ENCODE measurements around the gene FADD. TPM values are rescaled to one million over a fixed set of nuclear protein-coding genes. Genes with fewer than 3 reads are reported as not detected.

Gene FADD
- total RNA-seq, 4 donors from 2014 or later = 17.0 to 26.6 (median 21.9) TPM

DNA sequence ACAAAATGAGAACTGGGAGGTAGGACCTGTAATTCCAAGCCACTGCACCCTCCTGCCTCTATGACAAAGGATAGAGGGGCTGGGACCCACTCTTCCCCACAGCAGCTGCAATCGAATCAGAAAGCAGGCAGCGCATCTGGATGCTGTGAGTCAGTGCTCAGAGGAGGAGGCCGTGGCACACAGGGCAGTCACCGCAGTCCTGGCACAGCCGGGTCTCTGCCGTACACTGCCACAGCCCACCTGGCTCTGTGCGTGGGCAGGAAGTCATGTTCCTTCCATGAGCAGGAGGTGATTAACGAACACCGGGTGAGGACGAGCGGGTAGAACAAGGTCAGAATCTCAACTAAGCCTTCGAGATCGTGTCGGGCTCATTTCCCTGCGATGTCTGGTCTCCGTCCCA, 37.2 kb downstream of the FADD start:
- TF ChIP-seq POLR2A (IDR thresholded peaks at IDR 0.05) (no peak), EP300 (IDR thresholded peaks at IDR 0.05) (no peak), POLR2AphosphoS5 (IDR thresholded peaks at IDR 0.05) (no peak)
- TF ChIP-seq, protein P1, sequence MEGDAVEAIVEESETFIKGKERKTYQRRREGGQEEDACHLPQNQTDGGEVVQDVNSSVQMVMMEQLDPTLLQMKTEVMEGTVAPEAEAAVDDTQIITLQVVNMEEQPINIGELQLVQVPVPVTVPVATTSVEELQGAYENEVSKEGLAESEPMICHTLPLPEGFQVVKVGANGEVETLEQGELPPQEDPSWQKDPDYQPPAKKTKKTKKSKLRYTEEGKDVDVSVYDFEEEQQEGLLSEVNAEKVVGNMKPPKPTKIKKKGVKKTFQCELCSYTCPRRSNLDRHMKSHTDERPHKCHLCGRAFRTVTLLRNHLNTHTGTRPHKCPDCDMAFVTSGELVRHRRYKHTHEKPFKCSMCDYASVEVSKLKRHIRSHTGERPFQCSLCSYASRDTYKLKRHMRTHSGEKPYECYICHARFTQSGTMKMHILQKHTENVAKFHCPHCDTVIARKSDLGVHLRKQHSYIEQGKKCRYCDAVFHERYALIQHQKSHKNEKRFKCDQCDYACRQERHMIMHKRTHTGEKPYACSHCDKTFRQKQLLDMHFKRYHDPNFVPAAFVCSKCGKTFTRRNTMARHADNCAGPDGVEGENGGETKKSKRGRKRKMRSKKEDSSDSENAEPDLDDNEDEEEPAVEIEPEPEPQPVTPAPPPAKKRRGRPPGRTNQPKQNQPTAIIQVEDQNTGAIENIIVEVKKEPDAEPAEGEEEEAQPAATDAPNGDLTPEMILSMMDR (IDR thresholded peaks at IDR 0.05) = no peak
- H3K27ac ChIP-seq = no peak overlapping the region
- ATAC-seq = no peak
- H3K9me3 ChIP-seq = no peaks in the 10 kb centered on the region
- H3K27me3 ChIP-seq = peaks cover 14% of the 10 kb centered on the region
- H3K36me3 ChIP-seq = no peaks in the 10 kb centered on the region
- H3K4me1 ChIP-seq = no peaks in the 10 kb centered on the region
- 60 to 72% methylated on average over 12 to 13 of the region's 16 CpGs for WGBS, 2 donors (ENCODE audit: low coverage in 1 of 2)
- no peak overlapping the region for H3K4me3 ChIP-seq

DNA sequence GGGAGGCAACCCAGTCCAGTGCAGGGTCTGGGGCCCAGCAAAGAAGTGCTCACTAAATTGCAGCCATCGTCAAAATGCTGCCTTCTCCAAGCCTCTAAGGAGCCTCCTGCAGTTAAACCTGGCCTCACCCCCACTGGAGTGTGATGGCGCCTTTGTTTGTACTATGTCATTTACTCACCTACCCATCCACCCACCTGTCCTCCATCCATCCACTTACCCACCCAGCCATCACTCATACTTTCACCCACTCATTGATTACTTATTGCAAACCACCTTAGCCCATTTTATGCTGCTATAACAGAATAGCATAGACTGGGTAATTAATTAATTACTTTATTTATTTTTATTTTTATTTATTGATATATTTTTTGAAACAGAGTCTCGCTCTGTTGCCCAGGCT, 38.6 kb downstream of the FADD start:
- no peaks in the 10 kb centered on the region for H3K36me3 ChIP-seq
- TF ChIP-seq, protein P1 (IDR thresholded peaks at IDR 0.05) = no peak
- TF ChIP-seq EP300 (IDR thresholded peaks at IDR 0.05) (no peak), POLR2AphosphoS5 (IDR thresholded peaks at IDR 0.05) (no peak), POLR2A (IDR thresholded peaks at IDR 0.05) (no peak)
- no peak overlapping the region for H3K4me3 ChIP-seq
- peaks cover 14% of the 10 kb centered on the region for H3K27me3 ChIP-seq
- no peaks in the 10 kb centered on the region for H3K4me1 ChIP-seq
- no peak overlapping the region for H3K27ac ChIP-seq
- no peaks in the 10 kb centered on the region for H3K9me3 ChIP-seq
- no peak for ATAC-seq
- 82 to 83% methylated on average over 3 of the region's 3 CpGs for WGBS, 2 donors (ENCODE audit: low coverage in 1 of 2)

DNA sequence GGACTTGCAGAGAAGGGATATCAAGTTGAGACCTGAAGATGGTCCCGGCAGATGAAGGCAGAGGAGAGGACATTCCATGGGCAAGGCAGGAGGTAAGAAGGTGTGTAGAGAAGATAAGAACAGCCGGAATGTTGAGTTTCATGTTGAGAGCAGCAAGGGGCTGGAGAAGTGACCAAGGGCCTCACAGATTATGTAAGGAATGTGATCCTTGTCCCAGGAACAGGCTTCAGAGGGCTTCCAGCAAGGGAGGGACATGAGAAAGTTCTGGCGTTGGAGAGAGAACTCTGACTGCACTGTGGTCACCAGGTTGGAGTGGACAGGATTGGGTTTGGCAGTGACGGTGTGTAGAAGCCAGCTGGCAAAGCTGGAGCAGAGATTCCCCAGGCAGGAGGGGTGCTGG, 39.8 kb downstream of the FADD start:
- Histone ChIP-seq H3K4me1 (no peaks in the 10 kb centered on the region), H3K4me3 (no peak overlapping the region), H3K27ac (no peak overlapping the region), H3K9me3 (no peaks in the 10 kb centered on the region), H3K27me3 (peaks cover 14% of the 10 kb centered on the region), H3K36me3 (no peaks in the 10 kb centered on the region)
- TF ChIP-seq POLR2AphosphoS5 (IDR thresholded peaks at IDR 0.05) = no peak
- TF ChIP-seq, protein P1 (IDR thresholded peaks at IDR 0.05) = no peak
- TF ChIP-seq POLR2A (IDR thresholded peaks at IDR 0.05) = no peak
- no peak for TF ChIP-seq EP300 (IDR thresholded peaks at IDR 0.05)
- ATAC-seq = no peak
- 74 to 78% methylated on average over 3 to 4 of the region's 4 CpGs for WGBS, 2 donors (ENCODE audit: low coverage in 1 of 2)

DNA sequence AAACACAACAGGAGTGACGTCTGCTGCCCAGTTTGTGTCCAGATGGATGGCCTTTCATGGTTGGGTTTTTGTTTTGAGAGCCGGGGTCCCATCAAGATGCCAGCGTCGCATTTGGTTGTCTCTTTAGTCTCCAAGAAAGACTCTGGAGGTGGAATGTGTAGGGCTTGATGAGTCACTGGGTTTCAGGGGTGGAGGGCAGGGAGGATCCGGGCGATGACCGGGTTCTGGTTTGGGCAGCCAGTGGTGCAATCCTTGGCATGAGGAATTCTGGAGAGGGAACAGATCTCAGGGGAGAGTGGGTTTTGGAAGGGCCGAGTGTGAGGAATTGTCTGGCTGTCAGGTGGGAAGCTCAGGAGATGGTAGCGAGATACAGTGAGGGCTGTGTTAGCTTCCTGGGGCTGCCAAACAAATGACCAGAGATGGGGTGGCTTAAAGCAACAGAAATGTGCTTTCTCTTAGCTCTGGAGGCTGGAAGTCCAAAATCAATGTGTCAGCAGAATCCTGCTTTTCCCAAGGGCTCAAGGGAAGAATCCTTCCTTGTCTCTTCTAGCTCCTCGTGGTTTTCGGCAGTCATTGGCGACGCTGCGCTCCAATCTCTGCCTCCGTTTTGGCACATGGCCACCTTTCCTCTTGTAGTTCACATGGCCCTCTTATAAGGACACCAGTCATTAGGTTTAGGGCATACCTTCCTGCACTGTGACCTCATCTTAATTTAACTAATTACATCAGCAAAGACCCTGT, 41.0 kb downstream of the FADD start:
- no peak for ATAC-seq
- no peaks in the 10 kb centered on the region for H3K9me3 ChIP-seq
- WGBS, 2 donors (ENCODE audit: low coverage in 1 of 2) = 83 to 88% methylated on average over 7 to 8 of the region's 15 CpGs
- no peaks in the 10 kb centered on the region for H3K4me1 ChIP-seq
- H3K27ac ChIP-seq = no peak overlapping the region
- no peak for TF ChIP-seq POLR2AphosphoS5 (IDR thresholded peaks at IDR 0.05)
- TF ChIP-seq, protein P1 (IDR thresholded peaks at IDR 0.05) = no peak
- TF ChIP-seq EP300 (IDR thresholded peaks at IDR 0.05) = no peak
- TF ChIP-seq POLR2A (IDR thresholded peaks at IDR 0.05) = no peak
- no peaks in the 10 kb centered on the region for H3K36me3 ChIP-seq
- H3K27me3 ChIP-seq = peaks cover 14% of the 10 kb centered on the region
- no peak overlapping the region for H3K4me3 ChIP-seq

DNA sequence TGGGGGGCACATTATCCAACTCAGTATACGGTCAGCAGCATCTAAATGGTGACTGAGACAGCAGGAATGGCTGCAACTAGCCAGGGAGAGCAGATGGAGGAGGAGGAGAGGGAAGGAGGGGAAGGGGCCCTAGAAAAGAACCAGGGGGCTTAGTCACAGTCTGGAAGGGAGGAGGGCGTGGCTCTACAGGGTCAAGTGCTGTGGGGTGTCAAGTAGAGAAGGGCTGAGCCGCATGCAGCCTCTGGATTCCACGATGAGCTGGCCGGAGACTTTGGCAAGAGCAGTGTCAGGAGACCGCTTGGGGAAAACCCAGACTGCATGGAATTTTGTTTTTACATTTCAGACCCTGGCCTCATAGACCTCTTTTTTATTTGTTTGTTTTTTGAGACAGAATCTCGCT, 41.6 kb downstream of the FADD start:
- ATAC-seq = no peak
- H3K4me3 ChIP-seq = no peak overlapping the region
- no peaks in the 10 kb centered on the region for H3K9me3 ChIP-seq
- no peaks in the 10 kb centered on the region for H3K4me1 ChIP-seq
- TF ChIP-seq, protein P1 (IDR thresholded peaks at IDR 0.05) = no peak
- TF ChIP-seq POLR2AphosphoS5 (IDR thresholded peaks at IDR 0.05) (no peak), POLR2A (IDR thresholded peaks at IDR 0.05) (no peak), EP300 (IDR thresholded peaks at IDR 0.05) (no peak)
- no peaks in the 10 kb centered on the region for H3K36me3 ChIP-seq
- 63 to 64% methylated on average over 6 to 7 of the region's 7 CpGs for WGBS, 2 donors (ENCODE audit: low coverage in 1 of 2)
- H3K27ac ChIP-seq = no peak overlapping the region
- peaks cover 9% of the 10 kb centered on the region for H3K27me3 ChIP-seq

Measured in gastroesophageal sphincter (tissue), 4 donors.